Stimulated activated CD4-positive, alpha-beta T cell treated with anti-CD3 and anti-CD28 coated beads, Interleukin-1b, Interleukin-23, amount 100 ng/mL, for 48 hours (primary cell): ENCODE results near the gene LAMB1.
"Not testable (repeated sequence)": the region's sequence is repeated elsewhere in the genome, so short reads cannot be mapped to it uniquely, and the experiment has no call there.

Experiments
- DNase-seq: peaks from one replicate; pipeline ENCODE4 v3.0.0-alpha.2; 2020

LAMB1 gene

DNA sequence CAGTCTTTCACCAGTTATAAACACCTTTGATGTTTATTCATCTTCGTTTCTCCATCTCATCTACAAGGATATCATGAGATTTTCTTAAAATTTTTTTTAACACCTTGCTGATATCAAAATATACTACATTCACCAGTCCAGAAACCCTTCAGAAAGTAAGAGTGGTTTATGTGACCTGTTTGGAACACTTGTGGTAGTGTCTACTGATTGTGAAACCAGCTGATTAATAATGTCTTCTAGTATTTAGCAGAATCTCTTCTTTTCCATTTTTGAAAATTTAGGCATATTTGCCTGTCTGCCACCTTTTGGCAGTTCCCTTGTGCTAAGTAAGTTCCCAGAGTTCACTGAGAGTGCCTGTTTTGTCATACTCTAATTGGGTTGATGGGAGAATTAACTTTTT is 93.5 kb downstream of the LAMB1 start:
- DNase-seq, result no peak

DNA sequence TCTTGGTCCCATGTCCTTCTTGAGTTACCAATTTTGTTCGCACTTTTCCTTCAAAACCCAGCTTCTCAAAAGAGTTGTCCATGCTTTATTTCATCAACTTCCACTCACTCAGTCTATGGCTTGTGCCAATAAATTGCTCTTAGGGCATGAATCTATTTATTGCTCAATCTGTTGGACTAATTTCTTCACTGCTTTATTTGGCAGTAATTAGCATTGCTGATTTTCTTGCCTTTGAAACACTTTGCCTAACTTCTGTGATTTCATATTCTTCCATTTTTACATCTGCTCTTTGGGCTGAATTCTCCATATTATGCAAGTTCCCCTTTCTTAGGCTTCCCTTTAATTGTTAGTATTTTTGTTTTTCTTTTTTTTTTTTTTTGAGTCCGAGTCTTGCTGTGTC is 95.2 kb downstream of the LAMB1 start:
- no peak for DNase-seq

DNA sequence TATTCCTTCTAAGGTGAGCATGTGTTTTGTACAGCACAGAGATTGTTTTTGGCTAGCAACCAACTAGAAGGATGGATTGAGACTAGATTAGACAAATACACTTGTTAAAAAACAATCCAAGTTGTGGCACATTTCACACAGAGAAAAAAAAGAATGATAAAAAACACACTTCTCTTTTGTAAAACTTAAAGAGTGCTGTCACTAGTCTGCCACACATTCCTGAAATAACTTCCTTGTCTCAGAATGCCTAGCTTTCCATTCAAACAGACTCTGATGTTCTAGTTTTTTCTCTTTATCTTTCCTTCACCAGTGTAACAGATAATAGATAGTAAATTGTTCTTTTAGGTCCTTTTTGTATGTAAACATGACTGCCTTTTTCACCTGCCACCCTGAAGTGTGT is 100.6 kb downstream of the LAMB1 start:
- DNase-seq, result no peak

DNA sequence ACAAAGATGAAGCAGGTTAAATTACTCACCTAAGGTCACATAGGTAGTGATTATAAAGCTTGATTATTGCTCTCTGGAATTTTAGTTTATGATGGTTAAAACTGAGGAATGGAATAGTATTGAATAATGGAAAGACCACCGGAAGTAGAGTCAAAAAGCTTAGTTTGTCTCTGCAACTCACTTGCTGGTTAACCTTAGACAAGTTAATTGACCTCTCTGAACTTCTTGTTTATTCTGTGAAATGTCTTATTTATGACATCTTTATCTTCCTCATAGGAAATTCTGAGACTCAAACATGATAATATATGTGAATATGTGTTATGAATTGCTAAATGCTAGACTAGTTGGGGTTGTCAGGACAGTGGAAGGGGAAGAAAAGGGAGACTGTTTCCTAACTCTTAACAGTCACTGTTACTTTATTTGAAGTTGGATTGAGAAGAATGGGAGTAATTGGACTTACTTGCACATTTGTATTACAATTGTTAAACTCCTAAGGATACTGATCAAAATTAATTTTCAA is 102.4 kb downstream of the LAMB1 start:
- no peak for DNase-seq

DNA sequence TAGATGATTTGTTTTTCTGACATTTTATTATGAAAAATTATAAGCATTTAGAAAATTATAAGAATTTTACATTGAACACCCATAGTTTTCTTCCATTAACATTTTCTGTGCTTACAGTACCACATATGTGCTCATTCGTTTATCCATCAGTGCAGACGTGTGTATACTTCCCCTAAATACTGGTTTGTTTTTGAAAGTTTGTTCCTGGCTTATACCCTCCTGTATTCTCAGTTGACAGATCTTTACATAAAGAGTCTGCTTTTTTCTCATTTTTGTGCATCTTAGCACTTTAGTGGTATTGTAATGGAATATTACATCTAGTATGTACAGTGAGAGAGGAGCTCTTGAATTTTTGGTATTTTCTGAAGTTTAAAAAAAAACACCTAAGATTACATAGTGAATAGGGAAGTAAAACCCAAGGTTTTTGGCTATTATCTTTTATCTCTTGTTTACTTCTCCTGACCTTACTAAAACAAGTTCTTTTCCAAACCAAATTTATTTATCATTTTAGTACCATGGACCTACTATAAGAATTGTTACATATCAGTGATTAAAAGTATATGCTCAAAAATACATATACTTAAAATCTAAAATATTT is 103.9 kb downstream of the LAMB1 start:
- DNase-seq, result no peak

DNA sequence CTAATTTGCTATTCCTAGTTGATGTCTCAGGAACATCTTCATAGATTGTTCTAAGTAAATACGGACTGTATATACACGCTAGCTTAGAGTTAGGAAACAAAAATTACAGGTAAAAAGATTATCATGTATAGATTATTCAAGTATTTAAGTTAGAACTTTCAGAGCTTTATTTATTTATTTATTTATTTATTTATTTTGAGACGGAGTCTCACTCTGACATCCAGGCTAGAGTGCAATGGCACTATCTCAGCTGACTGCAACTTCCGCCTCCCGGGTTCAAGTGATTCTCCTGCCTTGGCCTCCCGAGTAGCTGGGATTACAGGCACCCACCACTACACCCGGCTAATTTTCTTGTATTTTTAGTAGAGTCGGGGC is 110.6 kb downstream of the LAMB1 start:
- not testable (repeated sequence) for DNase-seq

DNA sequence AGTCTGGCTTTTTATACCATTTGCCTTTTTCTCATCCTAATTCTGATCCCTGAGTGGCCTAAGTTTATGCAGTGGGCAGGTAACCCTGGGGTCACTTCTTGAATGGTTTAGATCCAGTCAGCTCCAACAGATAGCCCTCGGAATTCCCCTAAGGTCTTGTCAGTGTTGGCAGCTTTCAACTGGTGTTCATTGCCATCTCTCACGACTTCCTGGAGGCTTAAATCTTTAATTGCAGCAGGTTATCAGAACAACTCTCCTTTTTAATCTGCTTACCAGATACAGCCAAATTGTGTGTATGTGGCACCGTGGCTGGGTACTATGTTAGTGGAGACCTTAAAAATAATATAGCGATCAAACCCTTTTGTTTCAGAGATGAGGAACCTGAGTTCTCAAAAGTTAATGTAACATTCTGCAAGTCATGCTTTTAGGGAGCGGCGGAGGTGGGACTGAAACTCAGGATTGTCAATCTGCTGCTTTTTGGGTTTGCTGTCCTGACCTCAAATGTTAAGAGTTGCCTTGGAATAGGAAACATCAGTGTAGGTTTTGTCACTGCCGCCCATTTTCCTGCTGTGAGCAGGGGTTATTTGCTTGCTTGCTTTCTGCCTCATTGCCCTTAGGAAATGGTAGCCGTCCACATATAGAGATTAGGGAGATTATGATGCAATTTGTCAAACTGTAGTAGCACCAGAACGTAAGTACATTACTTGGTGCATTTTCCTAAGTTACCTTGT is 111.2 kb downstream of the LAMB1 start:
- no peak for DNase-seq

DNA sequence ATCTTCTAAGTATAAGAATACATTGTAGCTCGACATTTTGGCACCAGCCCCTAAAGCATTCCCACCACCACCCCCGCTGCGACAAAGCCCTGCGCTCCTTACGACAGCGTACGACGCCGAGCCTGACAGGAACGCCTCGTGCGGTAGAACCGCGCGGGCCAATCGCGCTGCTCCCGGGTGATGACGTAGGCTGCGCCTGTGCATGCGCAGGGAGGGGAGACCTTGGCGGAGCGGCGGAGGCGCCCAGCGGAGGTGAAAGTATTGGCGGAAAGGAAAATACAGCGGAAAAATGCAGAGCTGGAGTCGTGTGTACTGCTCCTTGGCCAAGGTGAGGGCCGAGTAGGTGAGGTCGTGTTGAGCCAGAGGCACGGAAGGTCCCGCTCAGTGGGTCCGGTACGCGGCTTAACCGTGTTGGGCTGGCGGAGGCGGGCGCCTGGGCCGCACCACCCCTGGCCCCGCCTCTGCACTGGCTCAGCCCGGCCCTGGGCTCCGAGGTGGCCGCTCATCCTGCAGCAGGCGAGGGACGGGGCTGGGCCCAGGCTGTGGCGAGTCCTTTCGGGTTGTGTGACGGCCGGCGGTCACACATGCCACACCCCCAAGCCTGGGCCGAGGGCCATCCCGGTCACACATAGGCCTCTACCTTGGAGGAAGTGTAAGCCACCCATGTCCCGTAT is 111.9 kb downstream of the LAMB1 start, which contains the start of gene DLD:
DLD (plus strand) TSS at position 222 of the 674 bp plus-strand sequence; CDS start at position 290, 68 bp downstream.
- DNase-seq, result peak; percentile 94

DNA sequence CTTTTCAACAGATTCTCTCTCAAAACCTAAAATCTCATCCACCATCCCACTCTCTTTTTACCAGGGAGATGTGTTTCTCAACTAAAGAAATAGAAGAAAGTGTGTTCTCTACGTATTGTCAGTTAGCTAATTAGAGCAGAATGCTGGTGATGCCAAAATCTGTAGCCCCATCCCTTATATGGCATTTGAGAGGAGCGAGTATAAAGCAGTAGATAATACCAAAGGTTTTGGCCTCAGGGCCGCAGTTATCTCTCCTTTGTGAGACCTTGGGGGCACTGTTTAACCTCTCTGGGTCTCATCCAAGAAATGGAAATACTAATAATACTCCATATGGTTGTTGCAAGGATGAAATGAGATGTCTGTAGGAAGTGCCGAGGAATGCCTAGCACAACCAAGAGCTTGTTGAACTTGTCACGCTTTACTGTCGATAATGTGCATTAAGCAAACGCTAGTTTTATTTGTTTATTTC is 112.4 kb downstream of the LAMB1 start:
- no peak for DNase-seq

DNA sequence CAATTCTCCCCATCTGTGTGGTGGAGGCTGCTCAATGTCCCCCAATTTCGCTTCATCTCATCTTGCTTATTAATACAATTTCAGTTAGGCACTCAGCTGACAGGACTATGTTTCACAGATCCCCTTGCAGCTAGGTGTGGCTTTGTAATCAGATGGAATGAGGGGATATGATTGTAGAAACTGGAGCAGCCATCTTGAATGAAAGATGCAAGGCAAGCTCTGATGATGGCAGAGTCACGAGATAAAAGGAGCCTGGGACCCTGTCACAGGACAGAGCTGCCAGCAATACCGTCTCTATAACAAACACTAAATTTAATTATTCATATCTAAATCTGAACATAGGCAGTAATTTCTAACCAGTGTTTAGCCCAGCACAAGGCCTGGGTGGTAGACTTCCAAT is 113.0 kb downstream of the LAMB1 start:
- DNase-seq, result no peak

DNA sequence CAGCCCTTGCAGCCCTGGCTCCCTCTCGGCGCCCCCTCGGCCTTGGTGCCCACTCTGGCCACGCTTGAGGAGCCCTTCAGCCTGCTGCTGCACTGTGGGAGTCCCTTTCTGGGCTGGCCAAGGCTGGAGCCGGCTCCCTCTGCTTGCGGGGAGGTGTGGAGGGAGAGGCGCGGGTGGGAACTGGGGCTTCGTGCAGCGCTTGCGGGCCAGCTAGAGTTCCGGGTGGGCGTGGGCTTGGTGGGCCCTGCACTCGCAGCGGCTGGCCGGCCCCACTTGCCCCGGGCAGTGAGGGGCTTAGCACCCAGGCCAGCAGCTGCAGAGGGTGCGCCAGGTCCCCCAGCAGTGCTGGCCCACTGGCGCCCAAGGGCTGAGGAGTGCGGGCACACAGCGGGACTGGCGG is 115.1 kb downstream of the LAMB1 start:
- DNase-seq, result not testable (repeated sequence)

DNA sequence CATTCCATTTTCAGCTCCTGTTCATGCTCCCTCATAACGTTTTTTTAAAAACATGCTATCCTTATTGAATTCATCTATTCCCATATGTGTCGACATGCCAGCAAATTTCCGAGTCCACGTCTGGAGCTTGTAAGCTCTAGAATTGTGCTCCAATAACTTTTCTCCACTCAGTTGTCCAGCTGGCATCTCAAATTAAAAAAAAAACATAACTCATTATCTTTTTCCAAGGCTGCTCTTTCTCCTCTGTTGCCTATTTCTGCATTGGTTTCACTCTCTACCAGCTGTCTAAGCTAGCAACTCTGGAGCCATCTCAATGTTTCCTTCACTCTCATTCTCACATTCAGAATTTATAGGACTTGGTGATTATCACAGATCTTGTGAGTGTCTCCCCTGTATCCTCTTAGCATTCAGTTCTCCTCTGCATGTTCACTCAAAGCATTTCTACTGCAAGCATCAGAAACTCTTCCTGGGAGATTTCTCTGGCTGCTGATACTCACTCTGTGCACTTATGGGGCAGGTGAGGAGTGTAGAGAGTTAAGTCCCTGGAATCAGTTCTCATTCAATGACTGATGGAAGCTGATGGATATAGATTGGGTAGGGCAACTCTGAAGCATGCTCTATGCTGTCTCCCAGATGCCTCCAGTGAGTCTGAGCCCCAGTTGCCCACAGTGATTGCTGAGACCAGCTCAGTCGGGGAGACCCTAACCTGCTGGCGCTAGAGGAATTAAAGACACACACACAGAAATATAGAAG is 118.7 kb downstream of the LAMB1 start:
- DNase-seq, result no peak

DNA sequence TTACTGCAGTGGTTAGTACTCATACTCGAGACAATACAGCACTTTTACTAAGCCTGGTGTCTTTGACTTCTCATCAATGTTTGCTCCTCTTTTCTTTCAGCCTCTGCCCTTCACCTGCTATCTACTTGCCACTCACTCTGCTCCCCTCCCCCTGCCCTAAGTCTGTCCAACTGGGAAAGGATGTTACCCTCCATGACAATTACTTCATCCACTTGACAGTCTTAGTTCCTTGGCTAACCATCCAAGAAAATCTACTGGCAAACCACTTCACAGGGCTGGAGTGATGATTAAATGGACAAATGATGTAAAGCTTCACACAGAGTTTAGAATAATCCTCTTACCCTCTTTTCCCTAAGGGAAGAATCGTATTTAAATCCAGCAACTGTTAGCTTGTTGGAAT is 120.2 kb downstream of the LAMB1 start:
- DNase-seq, result no peak

DNA sequence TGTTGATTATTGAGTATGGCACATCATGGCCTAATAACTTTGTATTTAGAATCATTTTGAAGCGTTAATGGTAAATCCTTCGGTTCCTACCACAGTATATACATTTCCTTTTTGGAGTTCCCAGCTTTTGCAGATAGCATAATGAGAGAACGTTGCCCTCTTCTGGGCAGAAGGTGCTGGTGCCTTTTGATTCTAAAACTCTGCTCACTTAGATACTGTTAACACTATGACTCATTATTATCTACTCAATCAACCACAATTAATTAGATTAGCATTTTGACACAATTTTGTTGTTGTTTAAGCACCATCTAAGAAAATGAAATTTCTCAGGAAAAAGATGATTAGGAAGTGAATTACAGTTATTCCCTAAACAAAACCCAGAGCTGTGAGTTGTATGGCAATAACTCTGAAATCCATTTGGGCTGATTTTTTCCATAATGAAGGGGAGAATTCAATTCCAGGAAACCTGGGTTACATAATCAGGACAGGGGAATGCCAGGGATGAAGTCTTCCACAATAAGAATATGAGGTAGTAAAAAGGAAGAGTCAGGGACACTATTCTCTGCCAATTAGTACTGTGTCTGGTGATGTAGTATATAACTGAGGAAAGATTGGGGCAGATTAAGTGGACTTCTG is 123.4 kb downstream of the LAMB1 start:
- peak; percentile 31 for DNase-seq

DNA sequence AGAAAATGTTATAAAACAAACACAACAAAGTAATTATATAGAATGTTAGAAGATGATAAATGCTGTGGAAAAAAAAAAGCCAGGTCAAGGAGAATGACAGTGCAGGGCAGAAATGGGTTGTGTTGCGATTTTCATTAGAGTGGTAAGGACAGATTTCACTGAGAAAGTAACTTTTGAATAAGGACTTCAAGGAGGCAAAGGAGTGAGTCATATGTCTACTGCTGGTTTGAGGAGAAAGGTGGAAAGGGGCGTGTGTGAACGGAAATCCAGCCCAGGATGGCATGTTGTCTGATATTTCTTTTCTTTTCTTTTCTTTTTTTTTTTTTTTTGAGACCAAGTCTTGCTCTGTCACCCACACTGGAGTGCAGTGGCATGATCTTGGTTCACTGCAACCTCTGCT is 124.3 kb downstream of the LAMB1 start:
- no peak for DNase-seq

DNA sequence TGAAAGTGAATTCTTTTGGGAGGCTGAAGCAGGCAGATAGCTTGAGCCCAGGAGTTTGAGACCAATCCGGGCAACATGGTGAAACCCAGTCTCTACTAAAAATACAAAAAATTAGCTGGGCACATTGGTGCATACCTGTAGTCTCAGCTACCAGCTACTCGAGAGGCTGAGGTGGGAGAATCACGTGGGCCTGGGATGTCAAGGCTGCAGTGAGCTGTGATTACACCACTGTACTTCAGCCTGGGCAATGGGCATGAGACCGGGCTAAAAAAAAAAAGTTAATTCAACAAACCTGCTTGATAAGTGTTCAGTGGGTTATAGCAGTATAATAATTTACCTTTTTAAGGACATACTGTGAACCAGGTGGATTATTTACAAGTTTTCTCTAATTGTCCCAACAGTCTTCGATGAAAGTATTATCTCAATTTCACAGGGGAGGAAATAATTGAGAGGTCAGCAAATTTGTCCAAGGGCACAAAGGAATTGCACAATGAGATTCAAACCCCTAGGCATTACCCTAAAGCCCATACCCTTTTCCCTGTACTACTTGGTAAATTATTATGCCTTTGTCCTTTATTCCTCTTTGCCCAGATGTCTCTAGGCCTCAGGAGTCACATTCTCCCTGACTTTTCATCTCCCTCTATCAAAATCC is 125.1 kb downstream of the LAMB1 start:
- no peak for DNase-seq

DNA sequence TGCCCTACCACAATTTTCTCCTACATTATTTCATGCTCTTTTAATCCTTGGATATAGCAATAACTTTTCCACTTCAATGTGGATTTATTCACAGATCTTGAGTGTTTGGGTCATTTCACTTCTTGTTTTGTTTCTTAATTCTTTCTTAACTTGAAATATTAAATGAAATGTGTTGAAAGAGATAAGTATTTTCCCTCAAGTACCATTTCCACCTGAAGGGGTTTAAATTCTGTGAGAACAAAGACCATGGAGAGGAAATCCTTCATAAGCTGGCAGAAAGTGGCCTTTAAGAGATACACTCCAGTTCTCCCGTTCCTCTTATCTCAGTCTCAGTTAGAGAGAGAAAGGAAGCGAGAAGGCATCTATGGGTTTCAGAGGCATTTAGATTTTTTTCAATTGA is 126.0 kb downstream of the LAMB1 start:
- DNase-seq, result no peak

DNA sequence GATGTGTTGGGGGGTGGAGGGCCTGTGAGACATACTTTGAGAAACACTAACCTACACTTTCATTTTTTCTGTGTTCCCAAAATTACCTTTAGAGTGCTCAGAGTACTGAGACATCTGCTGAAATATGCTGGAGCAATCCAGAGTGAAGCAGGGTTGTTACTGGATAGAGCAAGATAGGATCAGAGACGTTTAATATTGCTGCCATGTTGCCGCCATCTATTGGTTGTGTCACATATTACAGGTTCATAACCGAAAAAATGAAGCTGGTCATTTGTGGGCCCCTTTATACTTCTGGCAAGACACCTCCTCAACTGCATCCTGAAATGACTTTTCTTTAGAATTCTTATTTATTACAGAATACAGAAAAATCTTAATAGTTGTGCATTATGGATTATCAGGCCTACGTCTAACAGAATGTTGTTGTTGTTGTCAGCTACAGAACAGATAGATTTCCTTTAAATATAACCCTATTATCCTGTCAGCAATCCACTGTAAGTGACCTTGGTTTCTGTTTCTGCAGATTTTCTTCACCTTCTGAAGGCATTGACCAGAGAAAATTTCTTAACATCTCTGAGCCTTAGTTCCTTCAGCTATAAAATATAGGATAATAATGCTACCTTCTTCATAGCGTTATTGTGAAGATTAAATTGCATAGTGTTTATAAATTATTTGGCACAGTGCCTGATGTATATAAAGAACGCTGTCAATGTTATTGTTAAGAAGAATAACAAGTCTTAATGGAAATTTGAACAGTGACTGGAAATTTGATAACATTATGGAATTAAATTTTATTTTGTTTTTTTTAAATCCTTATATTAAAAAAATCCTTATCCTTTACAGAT is 128.1 kb downstream of the LAMB1 start:
- DNase-seq, result no peak

DNA sequence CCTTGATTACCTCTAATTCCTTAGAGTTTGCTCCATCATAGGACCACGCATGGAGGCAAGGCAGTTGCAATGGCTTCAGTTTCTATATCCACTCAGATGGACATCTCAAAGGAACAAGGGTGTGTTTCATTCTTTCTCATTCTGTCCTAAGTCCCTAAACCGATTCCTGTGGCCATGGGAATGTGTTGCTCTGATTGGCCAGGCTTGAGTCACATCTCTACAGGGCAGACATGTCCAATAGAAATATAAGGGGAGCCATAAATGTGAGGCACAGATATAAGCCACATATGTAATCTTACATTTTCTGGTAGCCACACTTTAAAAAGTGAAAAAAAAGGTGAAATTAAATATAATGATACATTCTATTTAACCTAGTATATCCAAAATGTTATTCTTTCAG is 128.8 kb downstream of the LAMB1 start:
- DNase-seq, result no peak
